ENCODE data around the gene ABCB9.

ABCB9 gene

GRCh38 chr12:122981036-122981471, 14.8 kb upstream of the ABCB9 start:
- DNase-seq: no peak

DNA sequence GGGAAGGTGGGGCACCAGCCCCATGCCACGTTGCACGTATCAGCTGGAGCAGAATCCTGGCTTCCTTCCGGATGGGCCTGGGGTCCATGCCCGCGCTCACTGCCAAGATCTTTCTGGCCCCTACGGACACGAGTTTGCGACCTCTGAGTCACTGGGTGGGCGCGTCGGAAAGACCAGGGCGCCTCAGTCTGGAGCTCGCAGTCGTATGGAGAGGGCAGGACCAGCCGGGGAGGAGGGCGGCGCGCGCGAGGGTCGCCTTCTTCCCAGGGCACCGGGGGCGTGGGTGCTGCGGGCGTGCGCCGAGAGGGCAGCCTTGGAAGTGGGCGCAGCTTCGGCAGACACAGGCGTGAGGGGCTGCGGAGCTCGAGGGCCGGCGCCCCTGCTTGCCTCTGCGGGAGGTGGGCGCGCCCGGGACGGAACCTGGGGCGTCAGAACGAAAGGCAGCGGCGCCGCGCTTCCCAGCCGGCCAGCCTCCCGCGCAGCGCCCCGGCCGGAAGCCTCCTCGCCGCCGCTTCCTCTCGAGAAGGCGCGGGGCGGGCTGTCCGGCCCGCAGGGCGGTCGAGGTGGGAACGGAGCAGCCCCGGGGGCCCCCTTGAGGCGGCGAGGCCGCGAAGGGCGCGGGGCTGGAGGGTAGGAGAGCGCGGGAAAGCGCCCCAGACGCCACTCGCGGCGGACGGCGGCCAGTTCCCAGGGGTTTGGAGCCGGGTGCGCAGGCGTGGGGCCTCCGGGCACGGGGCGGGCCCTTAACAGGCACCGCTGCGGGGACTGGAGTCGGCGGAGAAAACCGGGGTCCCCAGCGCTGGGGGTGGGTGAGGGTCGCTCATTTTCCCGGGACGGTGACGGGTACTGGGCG, 14.1 kb upstream of the ABCB9 start, which contains the start of gene ARL6IP4:
TSS of gene ARL6IP4 (plus strand) at position 499 of the 853 bp plus-strand sequence. CDS start 459 bp downstream, outside the sequence.
- peak; percentile 71 for DNase-seq

DNA sequence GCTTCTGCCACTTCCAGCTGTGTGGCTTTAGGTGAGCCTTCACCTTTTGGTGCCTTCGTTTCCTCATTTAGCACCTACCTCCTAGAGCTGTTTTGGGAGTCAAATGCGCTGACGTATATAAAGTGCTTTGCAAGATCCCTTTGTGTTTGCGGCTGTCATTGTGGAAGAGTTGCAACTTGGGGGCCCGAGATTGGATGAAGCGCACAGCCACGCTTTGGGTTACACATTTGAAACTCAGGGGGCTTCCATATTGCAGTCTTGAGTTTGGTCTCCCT, 13.6 kb upstream of the ABCB9 start:
- no peak for DNase-seq

DNA sequence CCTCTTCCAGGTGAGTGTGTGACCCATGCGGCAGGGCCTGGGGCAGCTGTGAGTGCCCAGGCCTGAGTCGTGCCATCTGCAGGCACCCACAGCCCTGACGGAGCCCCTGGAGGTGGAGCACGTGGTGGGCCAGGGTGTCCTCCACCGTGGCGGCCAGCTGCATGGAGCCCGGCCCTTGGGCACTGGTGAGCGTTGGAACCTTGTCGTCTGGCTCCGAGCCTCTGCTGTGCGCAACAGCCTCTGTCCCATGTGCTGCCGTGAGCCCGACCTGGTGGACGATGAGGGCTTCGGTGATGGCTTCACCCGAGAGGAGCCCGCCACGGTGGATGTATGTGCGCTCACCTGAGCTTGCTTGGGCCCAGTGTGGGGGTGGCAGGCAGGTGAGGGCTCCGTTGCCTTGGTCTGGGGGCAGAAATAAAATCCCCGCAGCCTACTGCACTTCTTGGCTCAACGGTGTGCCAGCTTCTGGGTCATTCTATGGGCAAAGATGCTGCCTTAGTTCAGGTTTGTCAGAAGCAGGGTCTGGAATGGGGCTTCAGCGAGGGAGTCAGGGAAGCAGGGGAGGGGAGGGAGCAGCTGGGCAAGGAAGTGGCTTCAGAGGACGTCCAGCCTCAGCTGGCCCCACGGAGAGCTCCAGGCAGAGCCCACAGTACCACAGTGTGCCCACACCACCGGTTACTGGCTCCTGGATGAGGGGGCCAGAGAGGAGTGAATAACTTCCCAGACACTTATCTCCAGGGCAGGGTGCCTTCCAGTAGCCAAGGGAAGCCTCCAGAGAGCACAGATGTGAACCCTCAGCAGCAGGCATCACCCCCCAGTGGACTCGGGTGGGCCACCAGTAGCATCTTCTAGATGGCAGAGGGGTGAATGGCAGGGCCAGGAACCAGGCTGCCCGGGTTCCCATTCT, 13.0 kb upstream of the ABCB9 start:
- no peak for DNase-seq

- no peak for DNase-seq
Measured at GRCh38 chr12:122978507-122978955, 12.3 kb upstream of the ABCB9 start.

- DNase-seq: no peak
Measured at GRCh38 chr12:122977655-122978392, 11.6 kb upstream of the ABCB9 start.

DNA sequence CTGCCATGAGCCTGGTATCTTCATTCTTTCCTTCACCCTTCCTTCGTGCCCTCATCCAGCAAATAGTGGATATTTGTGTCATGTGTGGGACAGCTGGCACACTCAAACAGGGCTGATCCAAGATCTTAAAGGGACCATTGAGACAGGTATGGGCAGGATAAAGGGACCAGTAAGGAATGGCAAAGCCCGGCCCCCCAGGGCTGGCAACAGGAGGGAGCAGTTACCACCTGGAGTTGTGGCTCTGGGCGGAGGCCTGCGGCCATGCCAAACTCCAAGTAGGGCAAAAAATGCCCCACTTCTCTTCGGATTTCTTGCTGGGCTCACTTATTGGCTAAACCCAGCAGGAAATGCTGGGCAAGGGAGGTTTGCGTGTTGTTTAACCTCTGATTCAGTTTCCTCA, 10.9 kb upstream of the ABCB9 start:
- DNase-seq: no peak

GRCh38 chr12:122976648-122976975, 10.3 kb upstream of the ABCB9 start:
- no peak for DNase-seq

DNA sequence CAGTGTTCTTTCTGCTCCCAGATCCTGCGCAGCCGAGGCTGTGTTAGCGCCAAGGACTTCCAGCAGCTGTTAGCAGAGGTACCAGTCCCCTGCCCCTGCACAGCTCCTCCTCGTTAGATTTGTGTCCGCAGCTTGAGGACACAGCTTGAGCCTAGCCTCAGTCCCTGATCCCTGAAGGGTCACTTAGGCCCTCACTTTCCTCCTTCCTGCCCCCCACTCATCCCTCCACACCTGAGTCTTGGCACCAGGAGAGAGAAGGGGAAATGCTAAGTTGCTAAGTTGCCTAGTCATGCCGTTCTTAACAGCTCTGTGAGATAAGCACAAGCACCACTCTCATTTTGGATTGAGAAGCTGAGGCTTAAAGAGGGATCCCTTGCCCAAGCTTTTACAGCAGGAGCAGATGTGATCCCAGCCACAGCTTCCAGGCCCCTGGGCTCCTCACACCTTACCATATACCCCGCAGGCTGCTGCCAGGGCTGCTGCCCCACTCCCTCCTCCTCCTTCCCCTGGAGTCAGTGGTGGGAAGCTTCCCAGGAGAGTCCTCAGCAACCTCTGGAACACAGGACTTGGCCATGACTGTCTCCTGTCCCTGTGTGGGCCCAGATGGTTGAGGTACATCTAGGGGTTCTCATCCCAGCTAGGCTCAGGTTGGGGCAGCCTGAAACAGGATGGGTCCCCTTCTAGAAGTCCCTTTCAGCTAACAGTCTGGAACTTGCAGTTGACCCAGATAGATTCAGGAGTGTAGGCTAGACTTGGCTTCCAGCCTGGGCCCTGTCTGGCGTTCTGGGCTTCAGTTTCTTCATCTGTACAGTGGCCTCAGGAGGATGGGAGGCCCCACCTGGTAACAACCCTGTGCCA, 9.8 kb upstream of the ABCB9 start:
- no peak for DNase-seq

GRCh38 chr12:122974892-122975789, 8.9 kb upstream of the ABCB9 start, which contains the start of gene OGFOD2:
Gene OGFOD2, plus strand, starts transcription at chr12:122975244. Its CDS starts 8 bp downstream, at chr12:122975252.
- DNase-seq: peak; percentile 92

DNA sequence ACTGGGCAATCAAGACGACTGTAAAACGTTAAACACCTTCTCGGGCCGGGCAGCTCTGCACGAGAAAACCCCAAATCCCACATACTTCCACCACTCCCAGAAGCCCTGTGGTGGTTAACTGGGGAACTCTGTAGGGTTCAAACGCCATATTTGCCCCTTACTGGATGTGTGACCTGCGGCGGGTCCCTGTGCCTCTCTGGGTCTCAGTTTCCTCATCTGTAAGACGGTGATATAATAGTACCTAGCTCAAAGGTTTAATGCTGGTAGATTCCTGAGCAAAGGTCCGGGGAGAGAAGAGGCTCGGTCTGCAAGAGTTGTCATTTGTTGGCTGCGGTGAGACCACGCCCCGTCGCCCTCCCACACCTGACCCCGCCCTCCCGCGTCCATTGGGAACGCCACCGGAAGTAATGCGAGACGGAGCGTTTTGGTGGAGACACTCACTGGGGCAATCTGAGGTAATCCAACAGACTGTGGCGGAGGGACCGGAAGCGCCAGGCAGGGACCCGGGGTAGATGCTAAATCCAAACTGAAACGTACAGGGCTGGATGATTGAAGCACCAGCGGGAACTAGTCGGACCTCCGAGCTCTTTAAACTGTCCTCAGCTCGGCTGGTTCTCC, 8.1 kb upstream of the ABCB9 start:
- peak; percentile 99 for DNase-seq

DNA sequence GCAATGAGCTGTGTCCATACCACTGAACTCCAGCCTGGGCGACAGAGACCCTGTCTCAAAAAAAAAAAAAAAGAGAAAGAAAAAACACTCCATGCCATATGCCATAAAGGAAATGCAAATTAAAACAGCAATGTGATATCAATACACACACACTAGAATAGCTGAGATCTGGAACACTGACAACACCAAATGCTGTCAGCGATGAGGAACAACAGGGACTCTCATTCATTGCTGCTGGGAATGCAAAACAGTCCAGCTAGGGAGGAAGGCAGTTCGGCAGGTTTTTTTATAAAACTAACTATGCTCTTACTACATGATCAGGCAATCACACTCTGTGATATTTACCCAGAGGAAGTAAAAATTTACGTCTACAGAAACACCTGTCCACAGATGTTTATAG, 3.4 kb upstream of the ABCB9 start:
- DNase-seq: no peak

DNA sequence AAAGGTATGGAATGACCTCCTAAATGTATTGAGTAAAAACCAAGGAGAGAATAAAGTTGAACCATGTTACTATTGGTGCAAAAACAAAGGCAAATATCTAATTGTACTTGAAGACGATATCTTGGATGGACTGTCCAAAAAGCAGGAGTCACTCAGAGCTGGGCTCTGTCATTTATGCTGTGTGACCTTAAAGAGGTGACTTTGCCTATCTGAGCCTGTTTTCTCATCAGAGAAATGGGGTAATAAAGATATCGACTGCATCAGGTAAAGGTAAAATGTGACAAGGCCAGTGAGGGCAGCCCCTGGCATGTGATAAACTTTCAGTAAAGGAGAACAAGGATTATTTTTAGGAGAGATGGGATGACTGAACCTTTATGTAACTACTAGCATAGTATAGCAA, 1.8 kb upstream of the ABCB9 start:
- no peak for DNase-seq

- DNase-seq: no peak
Measured at GRCh38 chr12:122966743-122967550, 684 bp upstream of the ABCB9 start.

- no peak for DNase-seq
Measured at GRCh38 chr12:122965321-122965751, 927 bp downstream of the ABCB9 start.

DNA sequence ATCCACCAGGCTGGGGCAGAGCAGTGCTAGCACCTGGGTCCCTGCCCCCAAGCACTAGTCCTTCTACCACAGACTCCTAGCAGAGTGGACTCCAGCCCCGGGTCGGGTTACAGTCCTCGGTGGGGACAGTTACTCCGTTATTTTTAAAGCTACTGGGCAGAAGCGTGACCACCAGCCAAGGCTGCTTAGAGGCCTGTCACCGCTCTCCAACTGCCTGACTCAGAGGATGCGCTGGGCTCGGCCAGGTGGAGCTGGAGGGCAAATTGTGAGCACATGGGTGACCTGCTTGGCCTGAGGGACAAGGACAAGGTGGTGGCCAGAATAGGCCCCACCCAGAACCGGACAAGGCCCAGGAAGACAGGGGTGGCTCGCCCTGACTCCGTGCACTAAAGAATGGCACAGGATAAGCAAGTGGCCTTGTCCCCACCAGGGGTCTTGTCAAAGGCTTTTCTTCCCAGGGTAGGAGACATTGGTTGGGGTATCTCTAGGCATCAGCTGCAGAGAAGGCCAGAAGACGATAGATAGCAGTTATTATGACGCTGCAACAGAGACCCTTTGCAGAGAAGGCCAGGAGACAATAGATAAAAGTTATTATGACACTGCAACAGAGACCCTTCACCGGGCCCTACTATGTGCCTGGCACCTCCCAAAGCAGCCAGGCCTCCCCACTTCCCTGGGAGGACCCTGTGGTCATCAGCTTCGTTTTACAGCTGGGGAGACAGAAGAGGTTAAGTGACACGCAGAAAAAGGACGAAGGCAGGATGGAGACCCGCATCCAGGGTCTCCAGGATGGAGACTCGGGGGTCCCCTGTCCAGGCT, 1.6 kb downstream of the ABCB9 start:
- DNase-seq: no peak

- DNase-seq: no peak
Measured at GRCh38 chr12:122963941-122964265, 2.4 kb downstream of the ABCB9 start.

DNA sequence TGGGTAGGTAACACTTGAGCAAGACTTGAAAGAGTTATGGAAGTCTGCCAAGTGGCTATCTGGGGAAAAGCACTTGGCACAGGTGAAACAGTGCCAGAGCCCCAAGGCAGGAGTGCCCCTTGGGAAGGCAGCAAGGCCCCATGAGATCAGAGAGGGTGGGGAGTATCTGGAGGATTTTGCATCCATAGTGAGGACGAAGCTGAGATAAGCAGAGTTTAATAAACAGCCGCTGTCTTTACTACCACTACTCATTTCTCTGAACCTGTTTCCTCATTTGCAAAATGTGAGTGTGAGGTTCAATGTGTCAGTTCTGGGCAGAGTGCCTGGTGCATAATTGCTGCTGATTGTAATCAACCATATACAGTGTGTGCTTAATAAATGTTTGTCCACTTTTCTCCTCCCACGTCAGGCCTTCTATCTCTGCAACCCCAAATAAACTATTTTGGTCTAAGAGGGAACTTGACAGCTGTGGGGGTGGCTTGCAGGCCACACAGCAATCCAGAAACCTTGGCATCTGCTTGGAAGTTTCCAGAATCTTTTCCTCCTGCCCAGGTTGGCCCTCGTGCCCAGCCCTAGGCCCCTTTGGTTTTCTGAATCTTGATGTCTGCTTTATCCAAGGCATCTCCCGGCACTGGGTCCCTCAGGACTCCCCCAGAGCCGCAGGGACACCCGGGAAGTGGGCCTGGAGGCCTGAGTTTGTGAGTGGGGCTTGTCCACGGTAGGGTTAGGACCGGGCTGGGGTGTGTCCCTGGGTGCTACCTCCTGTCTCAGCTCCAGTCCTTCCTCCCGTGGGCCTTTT, 4.5 kb downstream of the ABCB9 start:
- DNase-seq: no peak

Data from fibroblast of skin of right biceps (primary cell).